ENCODE measurements around the gene NCL. TPM values are rescaled to one million over a fixed set of nuclear protein-coding genes. Genes with fewer than 3 reads are reported as not detected.
"Not testable (repeated sequence)": the region's sequence is repeated elsewhere in the genome, so short reads cannot be mapped to it uniquely, and the experiment has no call there.

NCL gene
- total RNA-seq, 2 experiments from 2014 or later: 461 to 462 TPM

DNA sequence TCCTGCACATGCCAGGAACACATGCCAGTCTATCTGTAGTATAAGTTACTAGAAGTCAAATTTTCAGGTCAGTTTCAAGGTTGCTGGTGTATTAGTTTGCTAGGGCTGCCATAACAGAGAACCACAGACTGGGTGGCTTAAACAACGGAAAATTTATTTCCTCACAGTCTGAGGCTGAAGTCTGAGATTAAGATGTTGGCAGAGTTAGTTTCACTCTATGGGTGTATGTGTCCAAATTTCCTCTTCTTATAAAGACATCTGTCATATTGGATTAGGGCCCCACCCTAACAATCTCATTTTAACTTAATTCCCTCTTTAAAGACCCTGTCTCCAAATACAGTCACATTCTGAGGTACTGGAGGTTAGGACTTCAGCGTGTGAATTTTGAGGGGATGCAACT is 42.2 kb downstream of the NCL start:
- no peak for ATAC-seq (ENCODE audit: low read depth)
- Mint-ChIP-seq H3K4me3 (no peak overlapping the region), H3K9me3 (no peaks in the 10 kb centered on the region), H3K27ac (no peak overlapping the region), H3K4me1 (peaks cover 5% of the 10 kb centered on the region), H3K27me3 (peaks cover 3% of the 10 kb centered on the region), H3K36me3 (no peaks in the 10 kb centered on the region)
- DNase-seq: no peak
- POLR2A ChIA-PET: no interaction called here

DNA sequence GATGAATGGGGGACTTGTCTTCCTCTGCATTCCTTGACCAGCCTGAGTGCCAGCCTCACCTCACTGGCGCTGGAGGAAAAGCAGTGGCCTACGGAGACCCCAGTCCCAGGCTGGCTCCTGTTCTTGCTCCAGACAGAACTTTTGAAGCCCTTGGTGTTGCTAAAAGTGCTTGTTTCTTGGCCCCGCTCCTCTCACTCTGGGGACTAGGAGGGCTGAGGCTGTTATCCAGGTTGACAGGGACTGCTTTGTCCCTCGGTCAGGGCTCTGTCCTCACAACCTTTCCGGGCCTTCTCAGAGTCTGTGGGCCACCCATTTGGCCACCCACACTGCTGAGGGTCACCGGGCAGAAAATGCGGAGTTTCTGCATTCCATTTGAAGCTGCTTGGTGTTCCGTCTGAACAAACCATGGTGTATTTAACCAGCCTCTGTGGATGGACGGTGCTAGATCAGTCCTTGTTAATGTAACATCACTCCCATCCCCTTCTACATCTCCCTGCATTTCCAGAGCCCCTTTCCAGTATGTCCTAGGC is 43.2 kb downstream of the NCL start:
- ATAC-seq (ENCODE audit: low read depth): no peak
- no peaks in the 10 kb centered on the region for H3K36me3 Mint-ChIP-seq
- no peak overlapping the region for H3K27ac Mint-ChIP-seq
- peaks cover 5% of the 10 kb centered on the region for H3K4me1 Mint-ChIP-seq
- H3K9me3 Mint-ChIP-seq: no peaks in the 10 kb centered on the region
- peaks cover 6% of the 10 kb centered on the region for H3K27me3 Mint-ChIP-seq
- POLR2A ChIA-PET: no interaction called here
- no peak for DNase-seq
- no peak overlapping the region for H3K4me3 Mint-ChIP-seq

DNA sequence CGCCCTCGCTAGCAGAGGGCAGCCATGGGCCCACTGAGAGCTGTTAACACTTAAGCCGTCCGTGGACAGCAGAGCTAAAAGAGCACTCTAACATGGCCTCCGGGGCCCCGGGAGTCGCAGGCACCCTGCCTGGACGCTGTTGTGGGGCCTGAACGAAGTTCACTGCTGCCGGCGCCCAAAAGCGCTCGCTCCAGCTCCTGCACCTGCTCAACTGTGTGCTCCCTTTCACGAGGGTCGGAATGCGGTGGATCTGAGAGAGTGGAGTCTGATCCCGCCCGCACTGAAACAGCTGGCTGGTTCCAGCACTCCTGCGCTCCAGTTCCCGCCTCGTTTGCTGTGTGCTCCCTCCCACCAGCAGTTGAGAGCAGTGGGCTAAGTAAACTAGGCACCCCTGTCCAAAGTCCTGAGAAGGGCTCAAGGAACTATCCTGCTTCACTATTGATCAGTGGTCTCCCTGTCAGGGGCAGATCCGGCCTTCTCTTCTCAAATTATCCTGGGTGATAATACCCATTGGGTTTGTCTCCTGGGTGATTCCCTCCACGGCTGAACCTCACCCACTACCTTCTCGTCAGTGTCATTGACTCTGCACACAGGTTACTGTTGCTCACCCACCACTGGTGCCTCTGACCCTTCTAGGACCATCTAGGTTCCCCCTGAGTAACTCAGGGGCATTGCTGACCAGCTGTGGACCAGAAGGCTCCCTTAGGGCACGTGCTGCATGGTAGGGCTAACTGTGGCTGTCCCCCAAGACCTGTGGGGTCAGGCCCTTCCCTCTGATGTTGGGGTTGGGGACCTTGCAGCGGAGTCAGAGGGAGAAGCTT is 45.3 kb downstream of the NCL start:
- H3K27ac Mint-ChIP-seq: no peak overlapping the region
- ATAC-seq (ENCODE audit: low read depth): no peak
- H3K4me1 Mint-ChIP-seq: peaks cover 1% of the 10 kb centered on the region
- no peaks in the 10 kb centered on the region for H3K9me3 Mint-ChIP-seq
- H3K36me3 Mint-ChIP-seq: no peaks in the 10 kb centered on the region
- POLR2A ChIA-PET: no interaction called here
- peaks cover 14% of the 10 kb centered on the region for H3K27me3 Mint-ChIP-seq
- H3K4me3 Mint-ChIP-seq: no peak overlapping the region
- DNase-seq: no peak

DNA sequence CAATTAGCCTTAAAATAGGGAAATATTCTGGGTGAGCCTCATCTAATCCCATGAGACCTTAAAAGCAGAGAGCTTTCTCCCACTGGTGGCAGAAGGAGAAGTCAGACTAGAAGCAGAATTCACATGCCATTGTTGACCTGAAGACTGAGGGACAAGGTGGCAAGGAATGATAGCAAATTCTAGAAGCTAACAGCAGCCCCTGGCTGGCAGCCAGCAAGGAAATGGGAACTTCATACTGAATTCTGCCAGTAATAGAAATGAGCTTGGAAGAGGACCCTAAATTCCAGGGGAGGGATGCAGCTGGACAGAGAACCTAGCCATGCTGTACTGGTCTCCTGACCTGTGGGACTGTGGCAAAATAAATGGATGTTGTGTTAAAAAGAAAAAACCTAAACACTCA is 49.3 kb downstream of the NCL start:
- Mint-ChIP-seq H3K27ac (no peak overlapping the region), H3K9me3 (peaks cover 5% of the 10 kb centered on the region), H3K4me3 (no peak overlapping the region), H3K4me1 (peaks cover 4% of the 10 kb centered on the region), H3K36me3 (peaks cover 2% of the 10 kb centered on the region), H3K27me3 (peaks cover 42% of the 10 kb centered on the region)
- DNase-seq (no peak), ATAC-seq (ENCODE audit: low read depth) (no peak)
- POLR2A ChIA-PET: no interaction called here

DNA sequence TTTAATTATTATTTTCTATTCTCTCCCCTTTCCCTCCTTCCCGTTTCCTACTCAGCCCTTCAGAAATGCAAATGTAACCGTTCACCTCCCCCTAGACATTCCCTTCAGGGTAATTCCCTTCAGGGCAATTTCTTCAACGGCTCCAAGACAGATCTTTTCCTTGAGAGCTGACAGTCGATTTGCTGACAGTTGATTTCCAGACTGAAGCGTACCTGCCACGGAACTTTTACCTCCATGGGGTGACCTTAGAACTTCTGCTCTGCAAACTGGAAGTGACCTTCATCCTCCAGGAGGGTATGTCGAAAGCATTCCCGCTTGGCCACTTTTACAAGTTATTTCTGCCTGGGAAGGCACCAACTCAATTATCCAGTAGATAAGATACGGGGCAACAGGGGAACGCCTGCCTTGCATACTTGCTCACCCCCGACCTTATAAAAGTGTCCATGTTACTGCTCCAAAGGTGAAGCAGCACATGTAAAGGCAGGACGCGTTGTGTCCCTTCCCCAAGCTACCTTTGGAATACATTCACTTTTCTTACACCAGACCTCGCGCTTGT is 50.3 kb downstream of the NCL start:
- Mint-ChIP-seq H3K27ac (no peak overlapping the region), H3K36me3 (peaks cover 2% of the 10 kb centered on the region), H3K4me1 (peaks cover 4% of the 10 kb centered on the region), H3K4me3 (no peak overlapping the region), H3K27me3 (peaks cover 42% of the 10 kb centered on the region), H3K9me3 (peaks cover 5% of the 10 kb centered on the region)
- ATAC-seq (ENCODE audit: low read depth): no peak
- DNase-seq: no peak
- POLR2A ChIA-PET: no interaction called here

DNA sequence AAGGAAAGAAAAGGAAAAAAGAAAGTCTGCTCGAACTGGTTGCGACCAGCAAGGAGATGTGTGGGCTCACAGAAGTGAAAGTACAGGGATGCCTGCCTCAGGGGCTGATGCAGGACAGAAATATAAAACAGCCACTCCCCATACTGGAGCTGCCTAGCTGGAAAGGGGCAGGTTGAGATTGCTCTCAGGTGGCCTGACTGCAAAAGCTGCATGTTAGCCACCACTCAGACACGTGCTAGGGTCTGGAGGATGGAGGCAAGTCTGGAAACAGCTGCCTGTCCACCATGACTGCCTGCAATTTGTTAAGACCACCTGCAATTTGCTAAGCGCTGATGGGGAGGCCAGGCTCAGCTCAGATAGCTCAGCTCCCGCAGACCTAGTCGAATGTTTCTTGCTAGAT is 50.8 kb downstream of the NCL start:
- DNase-seq: no peak
- H3K27ac Mint-ChIP-seq: no peak overlapping the region
- peaks cover 4% of the 10 kb centered on the region for H3K4me1 Mint-ChIP-seq
- POLR2A ChIA-PET: no interaction called here
- H3K36me3 Mint-ChIP-seq: peaks cover 2% of the 10 kb centered on the region
- peaks cover 45% of the 10 kb centered on the region for H3K27me3 Mint-ChIP-seq
- ATAC-seq (ENCODE audit: low read depth): no peak
- no peak overlapping the region for H3K4me3 Mint-ChIP-seq
- H3K9me3 Mint-ChIP-seq: peaks cover 5% of the 10 kb centered on the region

DNA sequence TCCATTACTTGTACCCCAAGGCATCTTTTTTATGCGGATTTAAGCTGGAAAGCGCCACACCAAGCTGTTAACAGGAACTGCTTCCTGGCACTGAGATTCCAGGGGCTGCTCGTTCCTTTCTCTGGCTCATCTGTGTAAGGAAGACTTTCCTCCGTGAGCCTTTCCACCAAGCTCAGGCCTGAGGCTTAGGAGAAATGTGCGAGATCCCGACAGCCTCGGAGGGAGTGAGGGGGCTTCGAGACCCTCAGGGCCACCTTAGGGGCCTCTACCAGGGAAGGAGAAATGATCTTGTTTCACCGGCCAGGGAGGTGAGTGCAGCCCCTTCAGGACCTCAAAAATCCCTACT is 51.7 kb downstream of the NCL start:
- H3K4me1 Mint-ChIP-seq: peaks cover 4% of the 10 kb centered on the region
- peaks cover 5% of the 10 kb centered on the region for H3K9me3 Mint-ChIP-seq
- H3K27me3 Mint-ChIP-seq: peaks cover 47% of the 10 kb centered on the region
- peaks cover 2% of the 10 kb centered on the region for H3K36me3 Mint-ChIP-seq
- DNase-seq (no peak), ATAC-seq (ENCODE audit: low read depth) (no peak)
- peak overlapping the region; percentile 47 for H3K4me3 Mint-ChIP-seq
- POLR2A ChIA-PET: no interaction called here
- H3K27ac Mint-ChIP-seq: no peak overlapping the region

DNA sequence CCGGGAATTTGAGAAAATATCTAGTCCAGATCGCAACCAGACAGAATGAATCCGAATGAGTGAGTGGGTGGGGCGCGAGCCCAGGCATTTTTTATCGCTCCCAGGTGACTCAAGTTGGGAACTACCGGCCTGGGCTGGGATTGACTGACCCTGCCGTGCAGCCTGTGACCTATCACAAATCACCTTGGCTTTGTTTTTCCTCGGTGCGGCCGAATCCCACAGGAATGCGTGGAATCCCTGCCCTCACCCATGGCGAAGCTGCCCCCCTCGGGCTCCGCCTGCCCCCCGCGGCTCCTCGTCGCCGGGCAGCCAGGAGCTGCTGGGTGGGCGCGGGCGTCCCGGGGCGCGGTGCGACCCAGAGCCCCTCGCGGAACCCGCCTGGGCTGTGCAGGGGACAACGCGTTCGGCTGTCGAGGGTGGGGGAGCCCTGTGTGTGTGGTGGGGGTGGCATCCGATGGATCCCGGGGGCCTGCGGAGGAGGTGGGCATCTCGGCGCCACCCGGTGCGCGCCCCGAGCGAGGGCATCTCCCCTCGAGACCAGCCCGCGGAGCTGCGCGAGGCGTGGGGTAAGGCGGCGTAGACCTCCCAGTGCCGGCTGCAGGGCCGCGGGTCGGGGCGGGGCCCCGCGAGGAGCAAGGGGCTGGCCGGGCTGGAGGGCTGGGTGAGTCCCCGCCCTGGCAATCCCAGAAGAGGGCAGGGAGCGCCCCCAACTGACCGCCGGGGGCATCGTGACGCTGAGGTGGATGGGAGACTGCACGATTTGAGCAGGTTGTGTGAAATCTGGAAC is 52.3 kb downstream of the NCL start:
- Mint-ChIP-seq H3K9me3 (peaks cover 5% of the 10 kb centered on the region), H3K4me1 (peaks cover 4% of the 10 kb centered on the region), H3K27ac (no peak overlapping the region), H3K27me3 (peaks cover 47% of the 10 kb centered on the region), H3K4me3 (peak overlapping the region; percentile 61), H3K36me3 (peaks cover 2% of the 10 kb centered on the region)
- peak; percentile 85 for DNase-seq
- ATAC-seq (ENCODE audit: low read depth): peak; percentile 96
- POLR2A ChIA-PET: no interaction called here

DNA sequence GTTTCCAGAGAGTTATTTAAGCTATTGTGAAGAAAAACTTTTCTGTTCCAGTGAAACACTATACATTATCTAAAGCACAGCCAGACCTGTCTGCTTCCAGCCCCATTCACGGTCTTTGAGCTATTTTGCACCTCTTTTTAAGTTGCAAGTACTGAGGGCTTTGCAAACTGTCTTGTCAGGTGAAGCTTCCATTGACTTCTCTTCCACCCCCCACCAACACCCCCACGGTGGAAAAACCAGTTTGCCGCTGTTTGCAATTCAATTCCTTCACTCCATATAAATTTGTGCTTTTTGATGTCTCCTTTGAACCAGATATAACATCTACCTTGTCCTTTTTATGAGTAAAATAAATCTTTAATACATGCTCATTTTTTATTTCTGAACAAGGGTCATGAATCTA is 53.0 kb downstream of the NCL start:
- H3K27me3 Mint-ChIP-seq: peaks cover 44% of the 10 kb centered on the region
- POLR2A ChIA-PET: no interaction called here
- no peak overlapping the region for H3K27ac Mint-ChIP-seq
- peaks cover 5% of the 10 kb centered on the region for H3K9me3 Mint-ChIP-seq
- DNase-seq: no peak
- no peak for ATAC-seq (ENCODE audit: low read depth)
- peaks cover 10% of the 10 kb centered on the region for H3K4me1 Mint-ChIP-seq
- H3K4me3 Mint-ChIP-seq: peak overlapping the region; percentile 61
- peaks cover 2% of the 10 kb centered on the region for H3K36me3 Mint-ChIP-seq

DNA sequence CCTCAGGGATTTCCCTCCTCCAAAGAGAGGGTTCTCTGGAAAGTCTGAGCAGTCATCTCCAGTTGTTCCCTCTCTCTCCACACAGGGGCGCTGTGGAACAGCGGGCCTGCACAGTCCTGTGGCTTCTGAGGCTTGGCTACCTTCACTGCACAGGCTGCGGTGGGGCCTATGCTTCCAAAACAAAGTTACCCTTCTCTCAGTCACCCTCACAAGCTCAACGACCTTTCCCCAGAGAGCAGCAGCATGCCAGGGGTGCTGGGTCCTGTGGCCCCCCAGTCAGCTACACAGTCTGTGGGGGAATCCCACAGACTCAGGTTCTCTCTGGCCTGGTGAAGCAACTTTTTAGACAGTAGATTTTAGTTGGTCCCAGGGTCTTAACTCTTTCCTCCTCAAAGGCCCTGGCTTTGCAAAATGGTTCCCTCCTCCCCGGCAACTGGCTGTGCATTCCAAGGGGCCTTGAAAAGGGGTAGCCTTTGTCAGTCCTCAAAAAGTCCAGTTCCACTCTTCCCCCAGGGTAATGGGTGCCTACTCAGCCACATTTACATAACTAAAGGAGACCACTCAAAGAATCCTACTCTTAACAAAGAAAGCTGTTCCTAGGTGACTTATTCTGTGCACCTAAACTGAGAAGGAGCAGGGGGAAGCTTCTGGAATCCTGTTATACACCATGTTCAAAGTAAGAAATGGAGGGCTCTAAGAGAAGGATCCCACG is 53.8 kb downstream of the NCL start:
- H3K4me1 Mint-ChIP-seq: peaks cover 14% of the 10 kb centered on the region
- no peak overlapping the region for H3K4me3 Mint-ChIP-seq
- peaks cover 42% of the 10 kb centered on the region for H3K27me3 Mint-ChIP-seq
- peaks cover 5% of the 10 kb centered on the region for H3K9me3 Mint-ChIP-seq
- DNase-seq (no peak), ATAC-seq (ENCODE audit: low read depth) (no peak)
- POLR2A ChIA-PET: no interaction called here
- H3K36me3 Mint-ChIP-seq: peaks cover 2% of the 10 kb centered on the region
- no peak overlapping the region for H3K27ac Mint-ChIP-seq

DNA sequence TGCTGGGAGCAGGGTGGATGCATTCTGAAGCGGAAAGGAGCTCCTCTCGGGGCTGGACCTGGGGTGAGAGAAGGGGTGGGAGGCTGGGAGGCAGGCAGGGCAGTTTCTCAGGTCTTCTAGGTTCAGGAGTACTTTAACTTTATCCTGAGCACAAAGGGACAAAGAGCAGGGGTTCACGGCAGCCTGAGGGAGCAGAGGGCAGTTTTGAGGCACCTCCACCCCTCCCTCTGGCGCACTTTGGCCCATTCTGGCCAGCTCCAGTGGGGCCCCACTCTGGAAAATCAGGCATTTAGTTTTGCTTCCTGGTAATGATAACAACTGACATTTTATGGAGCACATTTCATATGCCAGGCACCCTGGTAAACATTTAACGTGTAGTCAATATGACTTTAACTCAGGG is 54.5 kb downstream of the NCL start:
- H3K36me3 Mint-ChIP-seq: peaks cover 2% of the 10 kb centered on the region
- DNase-seq (no peak), ATAC-seq (ENCODE audit: low read depth) (no peak)
- H3K27me3 Mint-ChIP-seq: peaks cover 37% of the 10 kb centered on the region
- no peak overlapping the region for H3K27ac Mint-ChIP-seq
- H3K4me1 Mint-ChIP-seq: peaks cover 15% of the 10 kb centered on the region
- H3K4me3 Mint-ChIP-seq: no peak overlapping the region
- peaks cover 5% of the 10 kb centered on the region for H3K9me3 Mint-ChIP-seq
- POLR2A ChIA-PET: no interaction called here

DNA sequence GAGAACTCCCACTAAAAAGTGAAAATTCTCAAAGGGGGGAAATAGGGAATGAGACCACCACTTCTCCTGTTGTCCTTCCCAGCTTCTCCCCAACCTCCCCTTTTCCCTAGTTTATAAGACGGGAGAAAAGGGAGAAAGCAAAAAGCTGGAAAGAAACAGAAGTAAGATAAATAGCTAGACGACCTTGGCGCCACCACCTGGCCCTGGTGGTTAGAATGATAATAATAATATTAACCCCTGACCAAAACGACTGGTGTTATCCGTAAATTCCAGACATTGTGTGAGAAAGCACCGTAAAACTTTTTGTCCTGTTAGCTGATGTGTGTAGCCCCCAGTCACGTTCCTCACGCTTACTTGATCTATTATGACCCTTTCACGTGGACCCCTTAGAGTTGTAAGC is 56.0 kb downstream of the NCL start:
- H3K27ac Mint-ChIP-seq; H3K36me3 Mint-ChIP-seq; ATAC-seq (ENCODE audit: low read depth); POLR2A ChIA-PET; DNase-seq; H3K9me3 Mint-ChIP-seq; H3K4me3 Mint-ChIP-seq: not testable (repeated sequence)
- H3K4me1 Mint-ChIP-seq: peaks cover 15% of the 10 kb centered on the region
- peaks cover 30% of the 10 kb centered on the region for H3K27me3 Mint-ChIP-seq

DNA sequence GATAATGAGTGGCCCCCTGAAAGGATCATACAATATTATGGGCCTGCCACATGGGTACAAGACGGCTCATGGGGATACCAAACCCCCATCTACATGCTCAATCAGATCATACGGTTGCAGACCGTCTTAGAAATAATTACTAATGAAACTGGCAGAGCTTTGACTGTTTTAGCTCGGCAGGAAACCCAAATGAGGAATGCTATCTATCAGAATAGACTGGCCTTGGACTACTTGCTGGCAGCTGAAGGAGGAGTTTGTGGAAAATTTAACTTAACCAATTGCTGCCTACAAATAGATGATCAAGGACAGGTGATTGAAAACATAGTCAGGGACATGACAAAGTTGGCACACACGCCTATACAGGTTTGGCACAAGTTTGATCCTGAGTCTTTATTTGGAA is 56.6 kb downstream of the NCL start:
- H3K9me3 Mint-ChIP-seq; H3K36me3 Mint-ChIP-seq; DNase-seq; H3K27ac Mint-ChIP-seq; ATAC-seq (ENCODE audit: low read depth); H3K4me3 Mint-ChIP-seq; POLR2A ChIA-PET: not testable (repeated sequence)
- Mint-ChIP-seq H3K4me1 (peaks cover 15% of the 10 kb centered on the region), H3K27me3 (peaks cover 24% of the 10 kb centered on the region)

Measured in activated naive CD8-positive, alpha-beta T cell treated with anti-CD3 and anti-CD28 coated beads, Interleukin-2, amount 10 ng/mL, durations not matched to agents 7 days and 5 days (primary cell).